Measurements from ENCODE around the gene CR2. TPM values are rescaled to one million over a fixed set of nuclear protein-coding genes. Genes with fewer than 3 reads are reported as not detected.
"Not testable (repeated sequence)": the region's sequence is repeated elsewhere in the genome, so short reads cannot be mapped to it uniquely, and the experiment has no call there.

The CR2 gene
- total and polyA plus RNA-seq, 7 donors, result 0.01 to 0.27 (median 0.16) TPM; not detected in 3

DNA sequence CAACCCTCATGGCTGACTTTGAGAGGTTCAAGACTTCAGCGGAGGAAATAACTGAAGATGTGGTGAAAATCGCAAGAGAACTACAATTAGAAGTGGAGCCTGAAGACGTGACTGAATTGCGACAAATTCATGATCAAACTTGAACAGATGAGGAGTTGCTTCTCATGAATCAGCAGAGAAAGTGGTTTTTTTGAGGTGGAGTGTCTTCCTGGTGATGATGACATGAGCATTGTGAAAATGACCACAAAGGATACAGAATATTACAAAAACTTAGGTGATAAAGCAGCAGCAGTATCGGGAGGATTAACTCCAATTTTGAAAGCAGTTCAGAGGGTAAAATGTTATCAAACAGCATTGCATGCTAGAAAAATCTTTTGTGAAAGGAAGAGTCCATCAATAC, 82.1 kb downstream of the CR2 start:
- ATAC-seq; H3K4me1 ChIP-seq; DNase-seq; H3K27ac ChIP-seq; intact Hi-C loops (cut with DNase I); H3K9me3 ChIP-seq; H3K4me3 ChIP-seq; H3K36me3 ChIP-seq (ENCODE audit: insufficient read depth in 1 of 2, low read depth in 1 of 2); H3K27me3 ChIP-seq (ENCODE audit: insufficient read depth in 3 of 3, low read length in 2 of 3): not testable (repeated sequence)
- no CpG with 5 or more reads among the region's 5 CpGs for WGBS, 3 donors

Other genes starting within 250 kb of the CR2 start
- 100 to 1,000 TPM in 2 of 4 donors, 10 to 100 TPM in 2; 44.2 to 108 (median 81.9) TPM for gene CD55, start 132.7 kb upstream of the CR2 start, total RNA-seq
- gene CD55, start 132.7 kb upstream of the CR2 start, polyA plus RNA-seq, result 100 to 1,000 TPM in 2 of 3 donors, 10 to 100 TPM in 1; 85.6 to 318 (median 121) TPM
- gene CR1, start 41.8 kb downstream of the CR2 start, total RNA-seq, result 1 to 10 TPM in 3 of 4 donors, under 1 TPM in 1; 0.87 to 3.9 (median 1.4) TPM
- under 1 TPM; 0.08 to 0.13 (median 0.08) TPM for gene CR1, start 41.8 kb downstream of the CR2 start, polyA plus RNA-seq
- gene CR1L, start 190.8 kb downstream of the CR2 start, total RNA-seq, result not detected
- gene CR1L, start 190.8 kb downstream of the CR2 start, polyA plus RNA-seq, result under 1 TPM in 1 of 3 donors, not detected in 2; 0.05 TPM